ENCODE data around the gene HES5.

Gene HES5

DNA sequence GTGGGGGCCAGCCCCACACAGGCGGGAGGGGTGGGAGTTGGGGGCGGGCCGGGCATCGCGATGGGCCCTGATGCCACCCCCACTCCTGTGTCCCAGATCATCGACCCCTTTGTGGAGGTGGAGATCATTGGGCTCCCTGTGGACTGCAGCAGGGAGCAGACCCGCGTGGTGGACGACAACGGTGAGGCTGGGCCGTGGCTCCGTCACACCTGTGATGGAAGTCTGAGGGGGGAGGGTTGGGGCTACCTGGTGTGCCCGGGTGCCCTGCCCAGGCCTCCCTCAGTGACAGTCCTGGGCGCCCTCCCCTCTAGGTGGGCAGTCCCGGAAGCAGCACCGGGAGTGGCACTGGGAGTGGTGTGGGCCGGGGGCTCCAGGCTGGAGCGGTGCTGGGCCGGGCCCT lies 31.4 kb downstream of the HES5 start:
- DNase-seq = no peak

DNA sequence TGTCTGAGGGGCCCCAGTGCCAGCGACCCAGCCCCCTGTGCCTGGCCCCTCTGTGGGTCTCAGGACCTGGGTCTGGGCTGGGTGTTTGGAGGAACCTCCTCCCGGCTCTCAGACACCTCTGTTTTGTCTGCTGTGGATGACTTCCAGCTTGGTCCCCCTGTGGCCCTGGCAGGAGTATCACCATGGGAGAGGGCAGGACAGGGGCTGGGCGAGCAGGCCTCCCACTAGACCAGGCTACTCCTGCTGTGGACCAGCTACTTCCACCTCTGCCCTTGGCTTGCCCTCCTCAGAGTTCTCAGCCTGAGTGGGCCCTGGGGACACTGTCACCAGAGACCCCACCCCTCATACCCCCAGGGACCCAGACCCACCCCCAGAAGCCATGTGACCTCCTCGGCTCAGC lies 32.2 kb downstream of the HES5 start:
- DNase-seq = no peak

DNA sequence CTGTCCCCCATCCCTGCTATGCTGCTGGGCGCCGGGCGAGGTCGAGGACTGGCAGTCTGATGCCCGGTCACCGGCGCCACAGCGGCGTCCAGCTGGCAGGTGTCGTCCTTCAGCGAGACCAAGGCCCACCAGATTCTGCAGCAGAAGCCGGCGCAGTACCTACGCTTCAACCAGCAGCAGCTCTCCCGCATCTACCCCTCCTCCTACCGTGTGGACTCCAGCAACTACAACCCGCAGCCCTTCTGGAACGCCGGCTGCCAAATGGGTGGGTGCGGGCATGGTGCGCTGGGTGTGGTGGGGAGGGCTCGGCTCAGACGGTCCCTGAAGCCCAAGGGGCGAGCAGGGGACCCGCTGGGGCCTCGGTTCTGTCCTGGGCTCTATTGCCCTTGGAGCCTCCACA lies 33.3 kb downstream of the HES5 start:
- no peak for DNase-seq

DNA sequence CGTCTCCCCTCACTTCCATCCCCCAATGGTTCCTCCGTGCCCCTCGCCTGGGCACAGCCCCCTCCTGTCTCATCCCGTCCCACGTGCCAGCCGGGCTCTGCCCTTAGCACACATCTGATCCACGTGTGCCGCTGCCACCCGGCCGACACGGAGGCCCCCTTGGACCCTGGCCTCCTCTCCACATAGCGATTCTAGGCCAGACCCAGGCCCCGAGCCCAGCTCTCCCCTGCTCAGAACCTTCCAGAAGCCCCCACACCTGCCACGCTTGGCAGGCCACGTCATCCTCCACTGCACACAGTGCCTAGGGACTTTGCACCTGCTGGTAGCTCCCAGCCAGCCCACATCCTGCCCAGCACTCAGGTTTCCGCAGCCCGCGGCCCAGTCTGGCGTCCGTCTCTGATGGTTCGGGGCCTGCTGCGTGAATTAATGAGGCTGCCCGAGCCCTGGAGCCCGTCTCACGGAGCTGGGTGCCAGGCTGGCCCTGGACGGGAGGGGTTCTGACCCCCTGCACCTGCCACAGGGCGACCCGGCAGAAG lies 33.9 kb downstream of the HES5 start:
- peak; percentile 53 to 54 for DNase-seq

DNA sequence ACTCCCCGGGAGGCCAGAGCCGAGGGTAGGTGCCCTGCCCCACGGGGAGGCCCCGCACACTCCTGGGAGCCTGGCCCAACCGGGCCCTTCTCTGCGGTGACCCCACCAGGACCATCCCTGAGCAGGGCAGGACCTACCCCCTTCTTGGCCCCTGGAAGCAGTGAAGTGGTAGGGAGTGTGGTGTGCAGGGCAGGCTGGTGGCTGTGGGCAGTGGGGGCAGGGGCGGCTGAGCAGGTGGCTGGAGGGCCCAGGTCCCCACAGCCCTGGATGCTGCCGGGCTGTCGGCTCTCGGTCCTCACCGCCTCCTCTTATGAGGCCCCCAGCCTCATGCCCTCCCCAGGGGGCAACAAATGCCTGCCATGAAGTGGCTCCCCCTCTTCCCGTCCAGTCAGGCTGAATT lies 34.5 kb downstream of the HES5 start:
- no peak for DNase-seq

- DNase-seq = no peak
Measured at GRCh38 chr1:2495026-2495425, 35.0 kb downstream of the HES5 start.

DNA sequence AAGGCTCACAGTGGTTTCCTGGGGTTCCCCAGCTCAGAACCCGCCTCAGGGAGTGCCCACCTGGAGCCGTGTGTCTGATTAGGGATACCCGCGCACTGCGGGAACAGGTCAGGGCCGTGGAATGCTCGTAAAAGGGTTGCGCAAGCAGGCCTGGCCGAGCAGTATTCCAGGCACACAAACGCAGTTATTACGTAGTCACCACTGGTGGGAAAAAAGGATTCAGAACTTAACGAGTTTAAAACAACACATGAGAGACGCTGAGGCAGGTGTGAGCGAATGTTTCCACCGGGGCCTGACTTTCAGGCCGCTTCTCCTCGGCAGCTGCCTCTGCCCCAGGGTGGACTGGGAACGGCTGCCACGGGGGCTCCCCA lies 35.8 kb downstream of the HES5 start:
- no peak for DNase-seq

DNA sequence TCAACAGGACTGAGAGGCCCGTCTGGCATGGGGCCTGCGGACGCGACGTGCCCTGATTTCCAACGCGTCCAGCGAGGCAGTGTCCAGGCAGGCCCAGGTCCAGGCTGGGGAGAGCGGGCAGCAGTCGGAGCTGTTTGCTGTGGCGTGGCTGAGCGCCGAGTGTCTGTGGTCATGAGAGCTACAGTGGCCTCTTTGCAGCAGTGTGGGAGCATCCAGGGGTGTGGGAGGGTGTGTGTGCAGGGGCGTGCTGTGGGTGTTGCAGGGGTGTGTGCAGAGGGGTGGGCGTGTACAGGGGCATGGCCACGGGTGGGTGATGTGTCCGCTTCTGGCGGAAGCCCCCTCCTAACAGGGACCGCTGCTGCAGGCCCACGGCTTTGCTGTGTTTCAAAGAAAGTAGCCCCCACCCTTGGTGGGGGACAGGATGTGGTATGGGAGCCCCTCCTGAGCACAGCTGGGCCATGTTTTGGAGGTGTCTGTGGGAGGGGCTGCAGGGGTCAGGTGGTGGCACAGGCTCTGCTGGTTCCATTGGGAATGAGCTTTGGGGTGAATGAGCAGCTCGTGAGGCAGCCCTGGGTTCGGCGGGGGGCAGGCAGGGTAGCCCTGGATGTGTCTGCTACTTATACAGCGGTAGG lies 36.3 kb downstream of the HES5 start:
- DNase-seq = peak in 1 of 2 donors; percentile 39

DNA sequence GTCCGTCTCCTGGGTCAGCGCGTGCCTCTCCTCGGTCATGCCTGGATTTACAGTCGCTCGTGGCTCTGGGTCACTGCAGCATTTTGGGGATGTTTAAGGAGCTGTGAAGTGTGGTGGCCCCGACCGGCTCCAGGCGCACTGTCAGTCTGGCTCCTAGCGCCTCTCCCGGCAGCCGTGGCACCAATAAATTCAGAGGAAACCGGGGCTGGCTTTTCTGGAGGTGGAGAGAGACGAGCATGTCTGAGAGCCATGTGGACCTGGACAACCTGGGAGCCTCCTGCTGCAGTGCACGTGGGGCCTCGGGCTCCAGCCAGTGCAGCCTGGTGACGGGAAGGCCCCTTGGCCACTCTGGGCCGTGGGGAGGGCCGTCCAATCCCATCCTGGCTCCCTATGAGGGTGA lies 36.8 kb downstream of the HES5 start:
- no peak for DNase-seq

- no peak for DNase-seq
Measured at GRCh38 chr1:2492091-2492490, 38.0 kb downstream of the HES5 start.

- DNase-seq = no peak
Measured at GRCh38 chr1:2489615-2490014, 40.4 kb downstream of the HES5 start.

DNA sequence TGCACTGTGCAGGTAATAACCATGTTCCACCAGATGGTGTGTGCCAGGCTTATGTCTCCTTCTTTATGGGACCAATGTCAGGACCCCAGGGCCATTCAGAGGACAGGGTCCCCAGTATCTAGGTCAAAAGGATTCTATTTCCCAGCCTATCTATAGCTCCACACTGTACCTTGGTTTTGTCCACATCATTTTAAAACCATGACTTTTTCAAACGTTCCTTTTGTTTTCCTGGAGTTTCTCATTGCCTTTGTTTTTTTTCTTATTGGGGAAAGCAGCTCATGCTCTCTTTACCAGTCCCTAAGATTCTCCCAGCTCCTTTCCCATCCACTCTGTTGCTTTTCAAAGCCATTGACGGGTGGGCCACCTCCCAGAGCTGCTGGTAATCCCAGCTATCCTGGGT lies 41.4 kb downstream of the HES5 start:
- no peak for DNase-seq

- no peak for DNase-seq
Measured at GRCh38 chr1:2486558-2486957, 43.5 kb downstream of the HES5 start.

DNA sequence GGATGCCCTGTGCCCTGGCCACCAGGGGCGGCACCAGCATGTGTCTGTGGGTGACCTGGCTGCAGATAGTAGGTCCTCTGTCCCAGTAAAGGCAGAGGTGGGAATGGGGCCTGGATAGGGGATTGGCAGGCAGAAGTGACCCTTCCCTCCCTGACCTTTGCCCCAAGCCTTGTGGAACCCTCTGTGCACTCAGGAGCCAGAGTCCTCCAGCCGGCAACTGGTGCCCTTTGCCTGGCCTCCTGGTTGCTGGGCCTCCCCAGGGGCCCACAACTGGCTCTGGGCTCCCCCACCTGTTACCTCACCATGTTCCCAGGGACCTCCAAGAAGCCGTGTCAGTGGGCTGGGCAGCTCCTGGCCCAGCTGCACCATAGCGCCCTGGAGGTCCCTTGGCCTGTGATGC lies 44.0 kb downstream of the HES5 start:
- no peak for DNase-seq

DNA sequence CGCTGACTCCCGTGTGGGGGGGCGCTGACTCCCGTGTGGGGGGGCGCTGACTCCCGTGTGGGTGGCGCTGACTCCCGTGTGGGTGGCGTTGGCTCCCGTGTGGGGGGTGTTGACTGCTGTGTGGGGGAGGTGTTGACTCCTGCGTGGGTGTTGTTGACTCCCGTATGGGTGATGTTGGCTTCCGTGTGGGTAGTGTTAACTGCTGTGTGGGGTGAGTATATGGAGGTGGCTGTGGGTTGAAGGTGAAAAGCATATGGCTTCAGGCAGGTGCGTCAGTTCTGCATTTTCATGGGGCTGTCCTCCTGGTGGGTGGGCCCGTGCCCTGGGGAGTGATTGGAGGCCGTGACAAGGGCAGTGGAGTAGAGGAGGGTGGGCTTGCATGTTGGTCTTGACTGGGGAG lies 46.1 kb downstream of the HES5 start:
- DNase-seq = no peak

DNA sequence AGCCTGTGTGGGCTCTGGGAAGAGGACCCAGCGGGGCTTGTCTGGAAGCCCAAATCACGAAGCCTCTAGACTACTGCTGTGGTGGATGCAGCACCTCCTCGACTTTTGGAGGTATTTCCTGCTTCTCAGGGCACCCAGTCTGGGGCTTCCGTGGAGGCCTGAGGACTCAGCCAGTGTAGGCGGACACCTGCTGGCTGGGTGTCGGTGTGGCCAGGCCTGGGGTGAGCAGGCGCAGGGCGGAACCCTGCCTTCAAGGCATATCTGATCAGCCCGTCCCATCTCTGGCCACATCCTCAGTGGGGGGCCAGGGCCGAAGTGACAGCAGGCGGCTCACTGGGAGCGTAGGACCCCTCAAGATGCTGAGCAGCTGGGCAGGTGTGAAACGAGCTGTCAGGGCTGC lies 47.0 kb downstream of the HES5 start:
- DNase-seq = no peak

GRCh38 chr1:2482588-2482987 lies 47.5 kb downstream of the HES5 start:
- DNase-seq = no peak

GRCh38 chr1:2481885-2482284 lies 48.2 kb downstream of the HES5 start:
- DNase-seq = no peak

DNA sequence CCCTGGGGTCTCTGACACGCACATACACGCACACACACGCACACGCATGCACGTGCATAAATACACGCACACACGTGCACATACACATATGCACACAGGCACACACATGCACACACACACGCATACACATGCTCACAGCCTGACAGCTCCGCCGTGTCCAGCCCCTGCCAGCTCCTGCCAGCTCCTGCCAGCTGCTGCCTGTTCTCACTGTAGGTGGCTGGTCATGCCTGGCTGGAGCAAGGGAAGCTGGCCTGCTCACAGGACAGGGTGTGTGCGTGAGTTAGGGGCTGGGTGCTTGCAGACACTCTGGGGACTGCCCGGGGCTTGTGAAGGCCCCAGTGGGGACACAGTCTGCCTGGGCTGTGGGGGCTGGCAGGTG lies 49.1 kb downstream of the HES5 start:
- DNase-seq = no peak

- no peak for DNase-seq
Measured at GRCh38 chr1:2480236-2480985, 49.7 kb downstream of the HES5 start.

DNA sequence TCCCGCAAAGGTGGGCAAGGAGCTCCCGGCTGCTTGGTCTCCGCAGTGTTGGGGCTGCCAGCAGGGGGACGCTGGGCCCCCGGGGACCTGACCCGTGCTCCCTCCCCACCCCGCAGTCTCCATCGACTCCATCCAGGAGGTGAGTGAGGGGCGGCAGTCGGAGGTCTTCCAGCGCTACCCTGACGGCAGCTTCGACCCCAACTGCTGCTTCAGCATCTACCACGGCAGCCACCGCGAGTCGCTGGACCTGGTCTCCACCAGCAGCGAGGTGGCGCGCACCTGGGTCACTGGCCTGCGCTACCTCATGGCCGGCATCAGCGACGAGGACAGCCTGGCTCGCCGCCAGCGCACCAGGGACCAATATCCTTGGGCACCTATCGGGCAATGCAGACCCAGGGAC lies 50.4 kb downstream of the HES5 start:
- DNase-seq = no peak

DNA sequence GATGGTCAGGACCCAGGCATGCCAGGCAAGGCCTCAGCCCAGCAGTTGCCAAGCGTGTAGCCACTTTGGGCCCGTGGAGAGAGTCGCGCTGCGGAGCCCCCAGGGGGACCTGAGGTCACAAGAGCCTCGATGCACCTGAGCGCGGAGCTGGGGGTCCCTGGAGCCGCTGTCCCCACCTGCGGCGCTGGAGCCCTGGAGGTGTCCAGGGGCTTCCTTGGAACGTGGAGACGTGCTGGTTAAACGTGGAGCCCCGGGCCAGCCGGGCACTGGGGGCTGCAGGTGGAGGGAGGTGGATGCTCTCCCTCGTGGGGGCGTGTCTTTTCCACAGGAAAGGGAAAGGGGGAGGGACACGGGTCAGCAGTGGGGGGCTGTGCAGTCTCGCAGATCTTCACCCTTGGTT lies 50.9 kb downstream of the HES5 start:
- no peak for DNase-seq
